HEK293T (cell line): ENCODE measurements around the gene ATF7.

Experiments used
- CTCF ChIA-PET: fragments of 350-600 bp; formaldehyde crosslinking; extraction: SDS; loops from one replicate; lab custom pipeline; 2021; ENCODE audit warnings: antibody characterized with exemption, inconsistent platforms; lab: Yijun Ruan, JAX
- POLR2A ChIA-PET: fragments of 350-600 bp; formaldehyde crosslinking; extraction: SDS; loops from one replicate; lab custom pipeline; 2020; ENCODE audit warnings: antibody characterized with exemption, inconsistent platforms; lab: Yijun Ruan, JAX
- DNase-seq: peaks from one replicate; pipeline ENCODE4 v3.0.0; 2012; ENCODE audit warnings: mixed read lengths; ENCODE audit errors: extremely low spot score
- ARNT ChIP-seq: fragments of 450-650 bp; IDR thresholded peaks from 2 replicates; pipeline ENCODE4 v1.6.1; 2017; ENCODE audit warnings: mild to moderate bottlenecking
- BHLHE40 ChIP-seq: fragments of 450-650 bp; IDR thresholded peaks from 2 replicates; pipeline ENCODE4 v1.6.1; 2016; ENCODE audit warnings: mild to moderate bottlenecking, moderate library complexity, borderline replicate concordance
- CTBP1 ChIP-seq: fragments of 450-650 bp; IDR thresholded peaks from 2 replicates; pipeline ENCODE4 v1.6.1; 2016; ENCODE audit warnings: borderline replicate concordance
- ELF4 ChIP-seq: fragments of 450-650 bp; IDR thresholded peaks from 2 replicates; pipeline ENCODE4 v1.6.1; 2017; ENCODE audit warnings: antibody characterized with exemption
- FOXA1 ChIP-seq: fragments of 450-650 bp; IDR thresholded peaks from 2 replicates; pipeline ENCODE4 v1.6.1; 2016; ENCODE audit warnings: mild to moderate bottlenecking
- FOXK2 ChIP-seq: fragments of 450-650 bp; IDR thresholded peaks from 2 replicates; pipeline ENCODE4 v1.6.1; 2016; ENCODE audit warnings: mild to moderate bottlenecking
- FOXM1 ChIP-seq: fragments of 450-650 bp; IDR thresholded peaks from 2 replicates; pipeline ENCODE4 v1.6.1; 2017; ENCODE audit warnings: mild to moderate bottlenecking, borderline replicate concordance
- HDGF ChIP-seq: fragments of 450-650 bp; IDR thresholded peaks from 2 replicates; pipeline ENCODE4 v1.6.1; 2017; ENCODE audit warnings: antibody characterized with exemption, borderline replicate concordance
- L3MBTL2 ChIP-seq: fragments of 450-650 bp; conservative IDR thresholded peaks from 2 replicates; pipeline ENCODE4 v1.6.1; 2016; ENCODE audit warnings: mild to moderate bottlenecking
- LEF1 ChIP-seq: fragments of 450-650 bp; IDR thresholded peaks from 2 replicates; pipeline ENCODE4 v1.6.1; 2017; ENCODE audit warnings: mild to moderate bottlenecking, borderline replicate concordance
- NFRKB ChIP-seq: fragments of 450-650 bp; IDR thresholded peaks from 2 replicates; pipeline ENCODE4 v1.6.1; 2016; ENCODE audit warnings: mild to moderate bottlenecking, moderate library complexity
- PKNOX1 ChIP-seq: fragments of 450-650 bp; IDR thresholded peaks from 2 replicates; pipeline ENCODE4 v1.6.1; 2016
- SP1 ChIP-seq: fragments of 450-650 bp; IDR thresholded peaks from 2 replicates; pipeline ENCODE4 v1.6.1; 2017
- SUZ12 ChIP-seq: fragments of 450-650 bp; IDR thresholded peaks from 2 replicates; pipeline ENCODE4 v1.6.1; 2016; ENCODE audit warnings: mild to moderate bottlenecking
- TARDBP ChIP-seq: fragments of 450-650 bp; IDR thresholded peaks from 2 replicates; pipeline ENCODE4 v1.6.1; 2016
- ZNF384 ChIP-seq: fragments of 450-650 bp; IDR thresholded peaks from 2 replicates; pipeline ENCODE4 v1.6.1; 2016

Gene ATF7

GRCh38 chr12:53623548-53624385 is 2.4 kb downstream of the ATF7 start:
- TF ChIP-seq SP1 (no peak), PKNOX1 (no peak), TARDBP (no peak), BHLHE40 (no peak), FOXA1 (no peak), FOXM1 (no peak), ARNT (no peak), FOXK2 (no peak), ELF4 (no peak), ZNF384 (no peak), LEF1 (no peak), NFRKB (no peak), CTBP1 (no peak), HDGF (no peak), L3MBTL2 (no peak)
- ChIA-PET CTCF (interaction anchor here (0.6 to 0.7 kb wide), 2 partner anchors 132 to 541 kb away, joined by 3 read pairs; no protein-coding TSS in a partner anchor), POLR2A (interaction anchor here (0.6 to 6.6 kb wide), 4 partner anchors 52 to 244 kb away, joined by 3 to 71 read pairs (median 4); partner anchors contain the start of genes ATP5MC2 and SP1)
- no peak for DNase-seq

- DNase-seq: no peak
- CTCF ChIA-PET: interaction anchor here (0.6 kb wide), 2 partner anchors 109 to 639 kb away, joined by 3 read pairs; no protein-coding TSS in a partner anchor
- no peak for TF ChIP-seq NFRKB
- no peak for TF ChIP-seq PKNOX1
- no peak for TF ChIP-seq LEF1
- TF ChIP-seq ARNT: no peak
- TF ChIP-seq FOXM1: no peak
- TF ChIP-seq ELF4: no peak
- TF ChIP-seq CTBP1: no peak
- TF ChIP-seq TARDBP: no peak
- no peak for TF ChIP-seq BHLHE40
- no peak for TF ChIP-seq FOXA1
- TF ChIP-seq ZNF384: no peak
- TF ChIP-seq SUZ12: no peak
- POLR2A ChIA-PET: interaction anchor here (0.8 to 6.6 kb wide), 2 partner anchors 9 to 53 kb away, joined by 3 to 71 read pairs; partner anchors contain the start of gene ATP5MC2
Measured at GRCh38 chr12:53622724-53623123, 3.5 kb downstream of the ATF7 start.

- no peak for TF ChIP-seq NFRKB
- TF ChIP-seq PKNOX1: no peak
- TF ChIP-seq LEF1: no peak
- TF ChIP-seq TARDBP: no peak
- no peak for TF ChIP-seq SUZ12
- no peak for TF ChIP-seq FOXK2
- TF ChIP-seq ARNT: no peak
- TF ChIP-seq FOXA1: no peak
- TF ChIP-seq HDGF: no peak
- TF ChIP-seq FOXM1: no peak
- TF ChIP-seq BHLHE40: no peak
- no peak for TF ChIP-seq ELF4
- no peak for TF ChIP-seq ZNF384
- no peak for TF ChIP-seq L3MBTL2
- no peak for TF ChIP-seq SP1
- no peak for TF ChIP-seq CTBP1
- POLR2A ChIA-PET: interaction anchor here (1.4 kb wide), 1 partner anchor 9 kb away, joined by 3 read pairs; no protein-coding TSS in a partner anchor
- DNase-seq: no peak
- CTCF ChIA-PET: no interaction called here
Measured at GRCh38 chr12:53618275-53618674, 7.9 kb downstream of the ATF7 start.

GRCh38 chr12:53617700-53618099 is 8.5 kb downstream of the ATF7 start:
- TF ChIP-seq ELF4 (no peak), LEF1 (no peak), FOXM1 (no peak), ARNT (no peak), TARDBP (no peak), CTBP1 (no peak), FOXA1 (no peak), FOXK2 (no peak), ZNF384 (no peak), L3MBTL2 (no peak), PKNOX1 (no peak), SUZ12 (no peak), SP1 (no peak), NFRKB (no peak), HDGF (no peak), BHLHE40 (no peak)
- ChIA-PET CTCF (no interaction called here), POLR2A (interaction anchor here (1.4 kb wide), 1 partner anchor 9 kb away, joined by 3 read pairs; no protein-coding TSS in a partner anchor)
- DNase-seq: no peak

- ChIA-PET POLR2A (no interaction called here), CTCF (no interaction called here)
- DNase-seq: no peak
- TF ChIP-seq SP1 (no peak), NFRKB (no peak), ZNF384 (no peak), ARNT (no peak), L3MBTL2 (no peak), FOXK2 (no peak), BHLHE40 (no peak)
Measured at GRCh38 chr12:53616950-53617349, 9.2 kb downstream of the ATF7 start.
